HG03097 (cell line): ENCODE measurements around the gene ADCY1.
"Not testable (repeated sequence)": the region's sequence is repeated elsewhere in the genome, so short reads cannot be mapped to it uniquely, and the experiment has no call there.

Source experiments
- ATAC-seq: cut with Tn5 transposase; IDR thresholded peaks from one replicate; pipeline ENCODE4 v1.9.1; 2021; ENCODE audit not compliant: unreplicated experiment, low FRiP score

The ADCY1 gene

DNA sequence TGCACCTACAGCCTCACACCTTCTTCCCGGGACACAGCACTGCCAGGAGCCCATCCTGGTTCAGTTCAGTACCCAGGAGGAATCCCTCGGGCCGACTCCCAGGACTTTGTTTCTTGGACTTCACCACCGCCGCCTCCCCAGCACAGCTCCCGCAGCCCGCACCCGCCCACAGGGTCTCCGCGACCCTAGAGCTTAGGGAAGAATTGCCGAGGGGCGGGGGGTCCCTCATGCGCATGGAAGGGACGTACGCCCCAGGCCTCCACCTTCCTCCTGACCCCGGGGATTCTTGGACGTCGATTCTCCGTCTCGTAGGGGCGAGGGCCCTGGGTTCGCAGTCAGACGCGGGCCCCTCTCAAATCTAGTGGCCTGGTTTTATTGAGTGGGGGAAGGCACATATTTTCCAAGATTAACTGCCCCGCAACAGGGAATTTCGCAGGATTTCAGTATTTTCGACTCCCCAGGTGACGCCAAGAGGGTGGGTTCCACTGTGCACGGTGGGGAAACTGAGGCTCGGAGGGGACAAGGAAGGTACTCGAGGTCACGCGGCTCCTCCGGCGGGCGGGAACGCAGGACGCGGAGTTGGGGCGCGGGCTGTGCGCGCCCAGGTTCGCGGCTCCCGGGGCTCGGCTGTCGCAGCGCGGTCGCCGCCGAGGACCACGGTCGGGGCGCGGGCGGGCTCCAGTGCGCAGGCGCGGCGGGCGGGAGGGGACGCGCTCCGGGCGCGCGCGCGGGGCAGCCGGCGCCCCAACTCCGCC is at the start of gene ADCY1:
ADCY1 (plus strand) TSS at position 708 of the 755 bp plus-strand sequence. CDS start 176 bp downstream, outside the sequence.
- no peak for ATAC-seq

DNA sequence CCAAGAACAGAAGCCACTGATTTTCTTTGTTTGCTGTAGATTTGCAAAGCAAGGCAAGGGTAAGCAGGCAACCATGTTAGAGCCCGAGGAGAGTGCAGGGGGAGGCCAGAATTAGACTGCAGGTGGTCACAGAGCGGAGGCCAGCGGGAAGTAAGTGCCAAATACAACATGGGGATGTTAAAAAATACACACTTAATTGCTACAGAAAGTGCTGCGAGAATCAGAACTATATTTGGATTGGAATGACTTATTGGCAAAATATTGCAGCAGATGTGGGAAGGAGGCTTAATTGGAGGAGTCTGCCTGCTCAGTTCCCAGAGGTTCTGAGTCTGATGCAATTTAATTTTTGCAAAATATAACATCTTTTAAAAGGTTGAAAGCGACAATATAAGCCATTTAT is 49.7 kb upstream of the ADCY1 start:
- ATAC-seq: no peak

DNA sequence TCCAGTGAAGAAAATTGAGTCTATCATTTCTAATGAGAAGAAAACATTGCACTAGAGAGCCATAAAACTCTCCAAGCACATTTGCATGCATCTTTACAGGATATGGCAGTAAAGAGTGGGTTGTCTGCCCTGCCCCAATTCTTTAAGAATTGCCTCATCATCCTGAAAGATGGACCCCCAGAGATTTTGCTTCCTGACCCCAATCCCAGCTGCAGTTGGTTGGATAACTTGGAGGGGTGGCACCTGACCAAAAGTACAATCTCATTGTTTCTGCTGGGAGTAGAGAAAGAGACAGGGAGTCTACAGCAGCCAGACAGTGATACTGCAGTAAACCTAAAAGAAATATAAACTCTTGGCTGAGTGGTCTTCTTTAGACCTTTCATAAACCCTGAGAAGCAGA is 49.1 kb upstream of the ADCY1 start:
- ATAC-seq: no peak

DNA sequence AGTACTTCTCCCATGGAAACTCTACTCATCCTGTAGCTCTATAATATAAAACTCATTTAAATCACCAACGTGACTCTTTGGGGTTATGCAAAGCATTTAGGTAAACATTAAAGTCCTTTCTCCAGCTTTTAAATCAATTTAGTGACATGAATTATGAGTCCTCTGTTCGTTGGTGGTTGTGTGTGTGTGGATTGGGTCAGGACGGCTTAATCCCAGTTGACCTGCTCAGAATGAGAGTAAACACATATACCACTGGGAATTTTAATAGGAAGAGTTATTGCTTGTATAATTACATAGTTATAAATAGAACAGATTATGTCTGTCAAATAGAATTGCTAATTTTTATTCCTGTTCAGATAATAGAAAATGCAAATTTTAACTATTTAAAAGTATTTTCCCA is 30.7 kb upstream of the ADCY1 start:
- no peak for ATAC-seq

DNA sequence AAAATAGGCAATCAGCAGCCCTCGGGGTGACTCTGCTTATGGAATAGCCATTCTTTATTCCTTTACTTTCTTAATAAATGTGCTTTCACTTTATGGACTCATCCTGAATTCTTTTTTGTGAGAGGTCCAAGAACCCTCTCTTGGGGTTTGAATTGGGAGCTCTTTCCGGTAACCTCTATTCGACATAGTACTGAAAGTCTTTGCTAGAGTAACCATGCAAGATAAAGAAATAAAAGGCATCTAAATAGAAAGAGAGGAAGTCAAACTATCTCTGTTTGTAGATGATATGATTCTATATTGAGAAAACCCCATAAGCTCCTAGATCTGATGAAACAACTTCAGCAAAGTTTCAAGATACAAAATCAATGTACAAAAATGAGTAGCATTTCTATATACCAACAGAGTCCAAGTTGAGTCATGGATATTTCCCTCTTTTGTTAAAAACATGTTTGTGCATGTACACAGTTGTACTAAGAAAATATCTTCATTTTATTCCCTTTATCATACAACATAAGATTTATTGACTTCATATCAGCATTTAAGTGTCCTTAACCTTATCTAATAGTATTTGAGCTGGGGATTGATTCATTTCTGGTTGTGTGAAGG is 29.0 kb upstream of the ADCY1 start:
- ATAC-seq: not testable (repeated sequence)

DNA sequence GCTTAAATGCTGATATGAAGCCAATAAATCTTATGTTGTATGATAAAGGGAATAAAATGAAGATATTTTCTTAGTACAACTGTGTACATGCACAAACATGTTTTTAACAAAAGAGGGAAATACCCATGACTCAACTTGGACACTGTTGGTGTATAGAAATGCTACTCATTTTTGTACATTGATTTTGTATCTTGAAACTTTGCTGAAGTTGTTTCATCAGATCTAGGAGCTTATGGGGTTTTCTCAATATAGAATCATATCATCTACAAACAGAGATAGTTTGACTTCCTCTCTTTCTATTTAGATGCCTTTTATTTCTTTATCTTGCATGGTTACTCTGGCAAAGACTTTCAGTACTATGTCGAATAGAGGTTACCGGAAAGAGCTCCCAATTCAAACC is 25.3 kb upstream of the ADCY1 start:
- ATAC-seq: not testable (repeated sequence)

DNA sequence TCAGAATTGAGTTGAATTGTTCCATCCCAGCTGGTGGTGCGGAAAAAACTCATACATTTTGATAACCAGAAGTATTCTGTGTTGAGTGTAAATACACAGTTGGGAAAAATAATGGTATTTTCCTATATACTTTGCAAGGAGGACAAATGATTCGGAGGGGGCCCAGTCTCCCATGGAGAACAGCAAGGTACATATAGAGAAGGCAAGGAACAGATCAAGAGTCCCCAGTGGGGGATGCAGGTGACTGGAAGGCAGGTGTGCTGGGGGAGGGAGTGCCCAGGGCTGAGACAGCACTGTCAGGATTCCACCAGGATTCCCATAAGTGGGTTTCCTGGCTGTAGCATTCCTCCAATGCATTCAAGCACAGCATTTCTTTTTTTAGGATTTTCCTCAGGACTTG is 10.8 kb upstream of the ADCY1 start:
- no peak for ATAC-seq

DNA sequence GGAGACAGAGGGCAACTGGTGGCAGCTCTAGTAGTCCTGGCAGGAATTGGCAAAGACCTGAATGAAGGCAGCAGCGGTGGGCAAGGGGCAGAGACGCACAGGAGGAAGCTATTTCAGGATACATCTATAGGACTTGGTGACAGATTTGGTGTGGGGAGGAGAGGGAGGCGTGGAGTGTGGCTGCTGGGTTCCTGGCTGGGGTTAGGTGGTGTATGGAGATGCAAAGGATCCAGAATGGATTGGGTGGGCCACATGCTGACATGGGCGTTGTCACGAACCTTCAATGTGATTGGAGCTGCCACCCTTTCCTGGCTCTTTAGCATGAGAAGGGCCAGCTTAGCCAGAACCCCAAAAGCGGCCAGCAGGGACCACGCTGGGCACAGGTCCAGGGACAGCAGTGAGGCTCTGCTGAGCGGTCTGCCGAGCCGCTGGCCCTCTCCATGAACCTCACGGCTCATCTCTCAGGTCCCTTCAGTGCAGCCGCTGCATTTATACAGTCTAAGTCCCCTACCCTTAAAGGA is 10.2 kb upstream of the ADCY1 start:
- no peak for ATAC-seq

DNA sequence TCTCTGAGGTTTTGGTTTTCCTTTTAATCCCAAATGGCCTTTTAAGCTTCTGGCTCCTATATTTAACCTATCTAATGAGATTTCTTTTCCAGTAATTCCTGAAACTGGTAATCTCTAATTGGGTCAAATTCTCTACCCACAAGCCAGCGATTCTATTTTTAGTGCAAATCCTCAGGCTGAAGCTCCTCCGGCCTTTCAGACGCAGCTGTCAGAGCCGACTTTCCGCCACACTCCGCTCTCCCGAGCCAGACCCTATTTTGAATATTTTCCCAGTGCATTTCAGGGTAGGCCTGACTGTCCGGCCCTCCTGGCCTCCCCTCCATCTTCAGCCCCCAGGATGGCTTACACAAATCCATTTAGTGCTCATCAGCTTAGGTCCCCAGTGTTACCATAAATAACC is 9.7 kb upstream of the ADCY1 start:
- no peak for ATAC-seq

DNA sequence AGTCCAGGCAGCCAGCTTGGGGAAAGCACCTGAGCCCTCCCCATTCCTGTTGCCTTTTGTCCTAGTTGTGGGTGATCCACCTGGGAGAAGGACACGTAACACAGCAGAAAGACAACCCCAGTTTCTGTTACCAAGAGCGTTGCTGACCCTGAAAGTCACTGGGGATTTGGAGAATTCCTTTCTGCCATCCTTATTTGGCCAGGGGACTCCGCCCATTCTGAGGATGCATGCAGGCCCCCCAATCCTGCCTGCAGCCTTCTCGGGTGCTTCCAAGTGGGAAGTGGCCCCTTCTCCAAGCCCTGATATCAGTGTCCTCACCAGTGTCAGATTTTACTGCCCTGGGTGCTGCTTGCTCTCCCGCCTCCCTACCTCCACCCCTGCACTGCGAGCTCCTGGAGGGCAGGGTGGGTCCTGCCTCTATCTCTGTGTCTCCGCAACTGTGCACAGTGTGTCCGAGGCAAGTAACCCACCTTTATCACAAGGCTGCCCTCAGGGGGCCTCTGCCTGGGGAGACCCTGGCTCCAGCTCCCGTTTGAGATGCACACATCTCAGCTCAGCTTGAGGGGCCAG is 9.2 kb upstream of the ADCY1 start:
- ATAC-seq: no peak

DNA sequence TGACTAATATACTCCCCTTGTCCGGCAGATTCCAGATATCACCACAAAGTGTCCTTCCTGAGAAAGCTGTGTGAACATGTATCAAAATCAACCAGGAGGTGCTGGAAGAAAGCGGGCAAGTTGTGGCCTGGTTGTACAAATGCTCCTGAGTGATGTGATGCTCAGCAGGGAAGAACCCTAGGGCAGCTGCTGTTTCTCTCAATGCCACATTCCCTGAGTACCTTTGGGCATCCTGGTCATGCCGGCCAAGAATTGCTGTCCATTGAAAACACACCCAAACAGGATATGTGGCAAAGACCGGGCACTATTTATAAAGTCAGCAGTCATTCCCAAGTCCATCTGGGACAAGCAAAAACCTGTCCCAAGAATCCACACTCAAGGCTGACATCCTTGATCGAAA is 7.8 kb upstream of the ADCY1 start:
- no peak for ATAC-seq

DNA sequence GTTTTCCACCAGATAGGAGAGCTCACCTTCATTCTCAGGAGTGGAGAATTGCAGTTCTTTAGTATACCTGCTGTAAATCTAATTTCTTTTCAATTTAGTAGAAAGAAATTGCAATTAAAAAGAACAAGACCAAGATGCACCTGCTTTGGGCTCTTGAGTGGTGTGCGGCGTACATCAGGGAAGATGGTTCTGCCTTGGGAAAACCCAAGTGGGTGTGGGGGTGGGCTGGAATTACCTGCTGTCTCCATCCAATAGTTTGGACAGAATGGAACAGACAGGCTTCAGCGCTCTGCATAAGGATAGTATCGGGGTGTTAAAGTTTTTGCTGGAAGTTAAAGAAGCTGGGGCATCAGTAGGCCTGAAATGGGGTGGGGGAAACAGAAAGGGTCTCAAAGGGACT is 7.2 kb upstream of the ADCY1 start:
- no peak for ATAC-seq

DNA sequence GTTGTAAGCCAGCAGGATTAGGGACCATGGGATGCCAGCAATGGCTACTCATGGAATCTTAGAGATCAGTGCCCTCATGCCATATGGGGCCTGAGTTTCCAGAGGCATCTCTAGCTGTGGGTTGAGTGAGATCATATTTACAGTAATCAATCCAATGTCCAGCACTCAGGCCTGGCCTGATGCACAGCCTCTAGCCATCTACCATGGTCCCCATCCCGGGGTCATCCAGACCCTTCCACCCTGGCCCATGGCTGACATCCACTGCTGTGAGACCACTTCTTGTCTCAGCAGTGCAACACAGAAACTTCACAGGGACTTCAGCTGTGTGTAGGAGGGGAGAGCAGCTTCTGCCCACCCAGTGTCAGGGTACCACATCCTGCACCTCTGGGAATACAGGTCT is 6.5 kb upstream of the ADCY1 start:
- no peak for ATAC-seq

DNA sequence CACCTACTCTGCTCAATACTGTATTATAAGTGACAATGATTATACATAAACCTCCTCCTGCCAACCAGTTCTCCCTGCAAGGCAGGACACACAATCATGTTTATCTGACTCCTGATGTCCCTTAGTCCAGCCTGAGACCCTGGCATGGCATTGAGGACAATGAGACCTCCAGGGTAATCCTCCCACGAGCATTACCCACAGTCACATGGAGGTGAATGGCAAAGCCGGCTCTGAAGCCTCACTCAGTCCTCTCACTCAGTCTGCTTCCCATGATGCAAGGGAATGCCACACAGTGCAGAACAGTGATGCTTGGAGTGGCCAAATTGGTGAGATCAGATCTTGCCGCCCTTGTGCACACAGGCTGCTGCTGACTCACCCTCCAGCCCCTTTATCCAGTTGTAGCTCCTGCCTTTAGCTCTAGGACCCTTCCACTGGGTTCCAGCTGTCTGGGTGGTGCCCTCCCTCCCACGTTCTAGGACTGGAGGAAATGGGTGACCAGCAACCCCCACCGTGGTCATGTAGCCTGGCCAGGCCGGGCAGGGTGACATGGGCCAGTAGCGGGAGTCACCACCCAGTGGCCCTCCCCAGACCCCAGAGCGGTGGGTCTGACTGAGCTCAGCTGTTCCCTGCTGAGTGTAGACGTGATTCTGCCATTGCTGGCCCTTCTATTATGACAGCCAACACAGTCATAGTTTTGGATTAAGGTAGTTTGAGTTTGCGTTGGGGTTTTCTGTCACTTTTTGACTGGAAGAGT is 5.5 kb upstream of the ADCY1 start:
- no peak for ATAC-seq

DNA sequence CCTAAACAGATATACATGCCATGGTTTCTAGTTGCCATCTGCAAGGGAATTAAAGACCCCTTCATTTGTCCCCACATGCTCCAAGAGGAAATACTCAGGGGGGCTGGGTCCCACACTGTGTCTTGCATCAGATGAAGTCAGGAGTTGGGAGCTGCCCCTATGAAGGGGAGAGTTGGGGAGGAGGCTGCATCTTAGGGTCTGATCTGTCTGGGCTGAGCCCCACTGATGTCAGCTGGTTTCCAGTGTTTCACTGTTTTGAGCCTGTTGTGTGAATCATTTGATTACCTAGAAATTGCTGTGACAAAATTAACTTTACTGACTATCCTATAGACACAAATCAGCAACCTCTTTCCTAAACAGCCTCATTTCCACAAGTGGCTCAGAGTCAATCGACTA is 4.9 kb upstream of the ADCY1 start:
- ATAC-seq: no peak

DNA sequence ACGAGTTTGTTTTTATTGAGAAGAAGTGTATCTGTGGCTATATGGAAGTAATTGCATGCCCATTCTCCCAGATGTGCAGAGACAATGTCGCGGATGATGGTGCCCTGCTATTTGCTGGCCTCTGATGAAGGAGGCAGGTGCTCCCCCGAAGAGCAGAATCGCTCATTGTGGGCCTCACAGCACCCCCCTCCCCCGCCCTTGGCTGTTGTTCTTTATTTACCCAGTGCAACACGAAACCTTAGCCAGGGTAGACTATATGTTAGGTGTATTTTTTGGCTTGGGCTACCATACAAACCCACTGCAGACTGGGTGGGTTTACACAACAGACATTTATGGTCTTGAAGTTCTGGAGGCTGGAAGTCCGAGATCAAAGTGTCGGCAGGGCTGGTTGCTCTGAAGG is 3.4 kb upstream of the ADCY1 start:
- ATAC-seq: no peak

DNA sequence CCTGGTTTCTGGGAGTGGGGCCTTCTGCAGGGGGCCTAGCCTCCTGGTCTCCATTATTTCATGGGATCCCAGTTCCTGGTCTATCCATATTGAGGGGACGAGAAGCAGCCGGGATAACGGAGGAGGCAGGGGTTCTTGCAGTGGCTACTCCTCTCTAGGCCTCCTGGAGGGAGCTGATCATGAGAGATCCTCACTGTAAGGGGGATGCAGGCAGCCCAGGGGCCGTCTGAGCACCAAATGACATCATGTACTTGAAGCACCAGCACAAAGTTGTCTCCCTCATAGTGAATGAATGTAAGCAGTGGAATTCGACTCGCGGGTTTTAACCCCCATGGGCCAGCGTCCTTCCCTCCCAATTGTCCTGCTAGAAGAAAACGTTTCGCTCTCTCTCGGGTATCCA is 964 bp upstream of the ADCY1 start:
- no peak for ATAC-seq

DNA sequence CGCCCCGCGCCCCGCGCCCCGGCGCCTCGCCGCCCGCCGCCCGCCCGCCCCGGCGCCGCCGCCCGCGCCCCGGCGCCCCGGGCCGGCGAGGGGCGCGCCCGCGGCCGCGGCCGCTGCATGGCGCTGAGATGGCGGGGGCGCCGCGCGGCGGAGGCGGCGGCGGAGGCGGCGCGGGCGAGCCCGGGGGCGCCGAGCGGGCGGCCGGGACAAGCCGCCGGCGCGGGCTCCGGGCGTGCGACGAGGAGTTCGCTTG is 174 bp downstream of the ADCY1 start:
- ATAC-seq: no peak

DNA sequence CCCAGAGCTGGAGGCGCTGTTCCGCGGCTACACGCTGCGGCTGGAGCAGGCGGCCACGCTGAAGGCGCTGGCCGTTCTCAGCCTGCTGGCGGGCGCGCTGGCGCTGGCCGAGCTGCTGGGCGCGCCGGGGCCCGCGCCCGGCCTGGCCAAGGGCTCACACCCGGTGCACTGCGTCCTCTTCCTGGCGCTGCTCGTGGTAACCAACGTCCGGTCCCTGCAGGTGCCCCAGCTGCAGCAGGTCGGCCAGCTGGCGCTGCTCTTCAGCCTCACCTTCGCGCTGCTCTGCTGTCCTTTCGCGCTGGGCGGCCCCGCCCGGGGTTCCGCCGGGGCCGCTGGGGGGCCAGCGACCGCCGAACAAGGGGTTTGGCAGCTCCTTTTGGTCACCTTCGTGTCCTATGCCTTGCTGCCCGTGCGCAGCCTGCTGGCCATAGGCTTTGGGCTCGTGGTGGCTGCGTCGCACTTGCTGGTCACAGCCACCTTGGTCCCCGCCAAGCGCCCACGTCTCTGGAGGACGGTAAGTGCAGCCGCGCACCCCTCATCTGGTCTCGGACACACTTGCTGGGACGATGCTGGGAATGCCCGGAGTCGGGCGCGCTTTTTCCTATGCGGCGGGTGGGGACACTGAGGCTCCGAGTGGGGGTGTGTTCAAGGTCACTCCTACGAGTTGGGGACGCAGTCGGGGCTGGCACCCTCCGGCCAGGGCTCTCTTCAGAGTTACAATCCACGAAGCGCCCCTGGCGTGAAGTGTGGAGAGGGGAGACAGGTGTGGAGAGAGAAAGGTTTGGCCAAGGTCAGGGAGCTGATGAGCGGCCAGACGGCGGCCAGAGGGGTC is 717 bp downstream of the ADCY1 start:
- no peak for ATAC-seq

DNA sequence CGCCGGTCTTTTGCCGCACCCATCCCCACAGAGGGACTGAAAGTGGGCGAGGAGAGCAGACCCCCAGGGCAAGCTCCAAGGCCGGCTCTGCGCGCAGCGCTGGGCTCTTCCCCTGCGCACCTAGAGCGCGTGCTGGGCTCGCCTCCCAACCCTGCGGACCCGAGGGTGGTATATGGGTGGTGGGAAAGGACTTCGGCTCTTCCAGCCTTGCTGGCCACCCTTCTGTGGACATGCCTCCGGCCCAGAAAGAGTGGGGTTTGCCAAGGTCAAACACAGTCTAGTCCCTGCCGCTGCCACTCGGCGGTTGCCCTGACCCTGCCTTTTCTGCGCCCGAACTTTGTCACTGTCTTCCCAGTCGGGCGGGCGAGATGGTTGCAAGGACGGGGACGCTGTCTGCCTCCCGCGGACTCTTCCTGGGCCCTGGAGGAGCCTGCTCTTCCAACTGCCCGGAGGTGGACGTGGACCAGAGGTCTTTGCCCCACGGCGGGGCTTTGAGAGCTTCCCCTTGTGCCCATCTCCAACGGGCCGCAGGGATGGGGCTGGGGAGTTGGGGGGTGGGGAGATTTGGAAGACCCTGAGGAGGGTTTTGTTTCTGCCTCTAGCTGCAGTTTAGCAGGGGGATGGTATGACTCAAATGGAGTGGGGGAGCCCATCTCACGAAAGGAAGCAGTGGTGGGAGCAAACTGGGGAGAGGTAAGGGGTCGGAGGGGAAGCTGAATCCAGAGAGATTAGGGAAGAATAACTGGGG is 1.5 kb downstream of the ADCY1 start:
- ATAC-seq: no peak
